ENCODE measurements around the gene RASEF.
A peak's percentile ranks its signal among the peaks of the same experiment; 100 is the strongest.

- TF ChIP-seq, protein P1, sequence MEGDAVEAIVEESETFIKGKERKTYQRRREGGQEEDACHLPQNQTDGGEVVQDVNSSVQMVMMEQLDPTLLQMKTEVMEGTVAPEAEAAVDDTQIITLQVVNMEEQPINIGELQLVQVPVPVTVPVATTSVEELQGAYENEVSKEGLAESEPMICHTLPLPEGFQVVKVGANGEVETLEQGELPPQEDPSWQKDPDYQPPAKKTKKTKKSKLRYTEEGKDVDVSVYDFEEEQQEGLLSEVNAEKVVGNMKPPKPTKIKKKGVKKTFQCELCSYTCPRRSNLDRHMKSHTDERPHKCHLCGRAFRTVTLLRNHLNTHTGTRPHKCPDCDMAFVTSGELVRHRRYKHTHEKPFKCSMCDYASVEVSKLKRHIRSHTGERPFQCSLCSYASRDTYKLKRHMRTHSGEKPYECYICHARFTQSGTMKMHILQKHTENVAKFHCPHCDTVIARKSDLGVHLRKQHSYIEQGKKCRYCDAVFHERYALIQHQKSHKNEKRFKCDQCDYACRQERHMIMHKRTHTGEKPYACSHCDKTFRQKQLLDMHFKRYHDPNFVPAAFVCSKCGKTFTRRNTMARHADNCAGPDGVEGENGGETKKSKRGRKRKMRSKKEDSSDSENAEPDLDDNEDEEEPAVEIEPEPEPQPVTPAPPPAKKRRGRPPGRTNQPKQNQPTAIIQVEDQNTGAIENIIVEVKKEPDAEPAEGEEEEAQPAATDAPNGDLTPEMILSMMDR (IDR thresholded peaks at IDR 0.05), result peak; percentile 72
- TF ChIP-seq EZH2 (IDR thresholded peaks at IDR 0.05; ENCODE audit: borderline replicate concordance, insufficient read depth, low read depth, low read length, poor library complexity, severe bottlenecking), result no peak
Observed at GRCh38 chr9:82961504-82962125, 101.3 kb downstream of the RASEF start.
